GM23338 (cell line): ENCODE data around the gene MTHFD1L.

Experiments used
- EZH2 ChIP-seq: fragments of 200-600 bp; sonication (generic); IDR thresholded peaks from one replicate; pipeline ENCODE4 v1.8.0; 2017; ENCODE audit warnings: antibody characterized with exemption, mild to moderate bottlenecking, low read depth; ENCODE audit not compliant: unreplicated experiment
- JUNB ChIP-seq: IDR thresholded peaks from one replicate; pipeline ENCODE4 v1.6.1; 2016; ENCODE audit warnings: antibody characterized with exemption; ENCODE audit not compliant: unreplicated experiment
- NANOG ChIP-seq: IDR thresholded peaks from 2 replicates; pipeline ENCODE4 v1.6.1; 2016; ENCODE audit warnings: antibody characterized with exemption, borderline replicate concordance
- POLR2AphosphoS5 ChIP-seq: IDR thresholded peaks from 2 replicates; pipeline ENCODE4 v1.6.1; 2016; ENCODE audit warnings: antibody characterized with exemption, low read depth
- STAT1 ChIP-seq: IDR thresholded peaks from one replicate; pipeline ENCODE4 v1.6.1; 2016; ENCODE audit warnings: antibody characterized with exemption; ENCODE audit not compliant: unreplicated experiment
- TF ChIP-seq, protein P1 (sequence below), 2 experiments: fragments of 200-600 bp in 1 of 2; sonication (generic) in 1 of 2; conservative IDR thresholded peaks; 2 replicates each; pipeline versions ENCODE4 v1.5.1 to v1.6.1; 2016 to 2017; ENCODE audit warnings: antibody characterized with exemption in 2 of 2, low read depth in 2 of 2, mild to moderate bottlenecking in 2 of 2, moderate library complexity in 1 of 2
- TF ChIP-seq, protein P2 (sequence below): IDR thresholded peaks from one replicate; pipeline ENCODE4 v1.6.1; 2018; ENCODE audit warnings: antibody characterized with exemption; ENCODE audit not compliant: unreplicated experiment
- TF ChIP-seq, protein P3 (sequence below): IDR thresholded peaks from 2 replicates; pipeline ENCODE4 v1.6.1; 2016; ENCODE audit warnings: antibody characterized with exemption
- TF ChIP-seq, protein P4 (sequence below): fragments of 250-450 bp; sonication (Bioruptor Pico); IDR thresholded peaks from 2 replicates; pipeline ENCODE4 v1.5.0; 2020; ENCODE audit warnings: mild to moderate bottlenecking, moderate library complexity

DNA sequence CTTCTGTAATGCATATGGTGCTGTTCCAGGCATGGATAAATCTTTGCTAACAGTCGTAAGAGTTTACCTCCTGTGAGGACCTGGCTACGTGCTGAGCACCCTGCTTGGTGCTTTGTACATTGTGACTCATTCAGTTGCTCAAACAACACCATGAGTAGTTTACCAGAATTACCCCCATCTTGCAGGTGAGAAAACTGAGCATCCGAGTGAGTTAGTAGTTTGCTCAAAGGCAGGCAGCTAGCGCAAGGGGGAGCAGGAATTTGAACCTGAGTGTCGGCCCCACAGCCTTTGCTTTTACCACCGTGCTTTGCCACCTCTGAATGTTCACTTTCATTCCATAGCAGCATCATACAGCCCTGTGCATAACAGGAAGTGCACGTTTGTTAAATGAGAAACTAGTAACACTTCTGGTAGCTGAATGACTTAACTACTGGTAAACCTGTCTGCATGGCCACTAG lies 121.9 kb downstream of the MTHFD1L start:
- TF ChIP-seq, protein P1, sequence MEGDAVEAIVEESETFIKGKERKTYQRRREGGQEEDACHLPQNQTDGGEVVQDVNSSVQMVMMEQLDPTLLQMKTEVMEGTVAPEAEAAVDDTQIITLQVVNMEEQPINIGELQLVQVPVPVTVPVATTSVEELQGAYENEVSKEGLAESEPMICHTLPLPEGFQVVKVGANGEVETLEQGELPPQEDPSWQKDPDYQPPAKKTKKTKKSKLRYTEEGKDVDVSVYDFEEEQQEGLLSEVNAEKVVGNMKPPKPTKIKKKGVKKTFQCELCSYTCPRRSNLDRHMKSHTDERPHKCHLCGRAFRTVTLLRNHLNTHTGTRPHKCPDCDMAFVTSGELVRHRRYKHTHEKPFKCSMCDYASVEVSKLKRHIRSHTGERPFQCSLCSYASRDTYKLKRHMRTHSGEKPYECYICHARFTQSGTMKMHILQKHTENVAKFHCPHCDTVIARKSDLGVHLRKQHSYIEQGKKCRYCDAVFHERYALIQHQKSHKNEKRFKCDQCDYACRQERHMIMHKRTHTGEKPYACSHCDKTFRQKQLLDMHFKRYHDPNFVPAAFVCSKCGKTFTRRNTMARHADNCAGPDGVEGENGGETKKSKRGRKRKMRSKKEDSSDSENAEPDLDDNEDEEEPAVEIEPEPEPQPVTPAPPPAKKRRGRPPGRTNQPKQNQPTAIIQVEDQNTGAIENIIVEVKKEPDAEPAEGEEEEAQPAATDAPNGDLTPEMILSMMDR (conservative IDR thresholded peaks at IDR 0.05; ENCODE audit: low read depth in 2 of 2): no peak
- TF ChIP-seq NANOG: no peak
- no peak for TF ChIP-seq STAT1
- no peak for TF ChIP-seq EZH2
- TF ChIP-seq, protein P2, sequence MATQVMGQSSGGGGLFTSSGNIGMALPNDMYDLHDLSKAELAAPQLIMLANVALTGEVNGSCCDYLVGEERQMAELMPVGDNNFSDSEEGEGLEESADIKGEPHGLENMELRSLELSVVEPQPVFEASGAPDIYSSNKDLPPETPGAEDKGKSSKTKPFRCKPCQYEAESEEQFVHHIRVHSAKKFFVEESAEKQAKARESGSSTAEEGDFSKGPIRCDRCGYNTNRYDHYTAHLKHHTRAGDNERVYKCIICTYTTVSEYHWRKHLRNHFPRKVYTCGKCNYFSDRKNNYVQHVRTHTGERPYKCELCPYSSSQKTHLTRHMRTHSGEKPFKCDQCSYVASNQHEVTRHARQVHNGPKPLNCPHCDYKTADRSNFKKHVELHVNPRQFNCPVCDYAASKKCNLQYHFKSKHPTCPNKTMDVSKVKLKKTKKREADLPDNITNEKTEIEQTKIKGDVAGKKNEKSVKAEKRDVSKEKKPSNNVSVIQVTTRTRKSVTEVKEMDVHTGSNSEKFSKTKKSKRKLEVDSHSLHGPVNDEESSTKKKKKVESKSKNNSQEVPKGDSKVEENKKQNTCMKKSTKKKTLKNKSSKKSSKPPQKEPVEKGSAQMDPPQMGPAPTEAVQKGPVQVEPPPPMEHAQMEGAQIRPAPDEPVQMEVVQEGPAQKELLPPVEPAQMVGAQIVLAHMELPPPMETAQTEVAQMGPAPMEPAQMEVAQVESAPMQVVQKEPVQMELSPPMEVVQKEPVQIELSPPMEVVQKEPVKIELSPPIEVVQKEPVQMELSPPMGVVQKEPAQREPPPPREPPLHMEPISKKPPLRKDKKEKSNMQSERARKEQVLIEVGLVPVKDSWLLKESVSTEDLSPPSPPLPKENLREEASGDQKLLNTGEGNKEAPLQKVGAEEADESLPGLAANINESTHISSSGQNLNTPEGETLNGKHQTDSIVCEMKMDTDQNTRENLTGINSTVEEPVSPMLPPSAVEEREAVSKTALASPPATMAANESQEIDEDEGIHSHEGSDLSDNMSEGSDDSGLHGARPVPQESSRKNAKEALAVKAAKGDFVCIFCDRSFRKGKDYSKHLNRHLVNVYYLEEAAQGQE: no peak
- no peak for TF ChIP-seq POLR2AphosphoS5
- TF ChIP-seq, protein P3, sequence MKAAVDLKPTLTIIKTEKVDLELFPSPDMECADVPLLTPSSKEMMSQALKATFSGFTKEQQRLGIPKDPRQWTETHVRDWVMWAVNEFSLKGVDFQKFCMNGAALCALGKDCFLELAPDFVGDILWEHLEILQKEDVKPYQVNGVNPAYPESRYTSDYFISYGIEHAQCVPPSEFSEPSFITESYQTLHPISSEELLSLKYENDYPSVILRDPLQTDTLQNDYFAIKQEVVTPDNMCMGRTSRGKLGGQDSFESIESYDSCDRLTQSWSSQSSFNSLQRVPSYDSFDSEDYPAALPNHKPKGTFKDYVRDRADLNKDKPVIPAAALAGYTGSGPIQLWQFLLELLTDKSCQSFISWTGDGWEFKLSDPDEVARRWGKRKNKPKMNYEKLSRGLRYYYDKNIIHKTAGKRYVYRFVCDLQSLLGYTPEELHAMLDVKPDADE: no peak
- TF ChIP-seq, protein P4, sequence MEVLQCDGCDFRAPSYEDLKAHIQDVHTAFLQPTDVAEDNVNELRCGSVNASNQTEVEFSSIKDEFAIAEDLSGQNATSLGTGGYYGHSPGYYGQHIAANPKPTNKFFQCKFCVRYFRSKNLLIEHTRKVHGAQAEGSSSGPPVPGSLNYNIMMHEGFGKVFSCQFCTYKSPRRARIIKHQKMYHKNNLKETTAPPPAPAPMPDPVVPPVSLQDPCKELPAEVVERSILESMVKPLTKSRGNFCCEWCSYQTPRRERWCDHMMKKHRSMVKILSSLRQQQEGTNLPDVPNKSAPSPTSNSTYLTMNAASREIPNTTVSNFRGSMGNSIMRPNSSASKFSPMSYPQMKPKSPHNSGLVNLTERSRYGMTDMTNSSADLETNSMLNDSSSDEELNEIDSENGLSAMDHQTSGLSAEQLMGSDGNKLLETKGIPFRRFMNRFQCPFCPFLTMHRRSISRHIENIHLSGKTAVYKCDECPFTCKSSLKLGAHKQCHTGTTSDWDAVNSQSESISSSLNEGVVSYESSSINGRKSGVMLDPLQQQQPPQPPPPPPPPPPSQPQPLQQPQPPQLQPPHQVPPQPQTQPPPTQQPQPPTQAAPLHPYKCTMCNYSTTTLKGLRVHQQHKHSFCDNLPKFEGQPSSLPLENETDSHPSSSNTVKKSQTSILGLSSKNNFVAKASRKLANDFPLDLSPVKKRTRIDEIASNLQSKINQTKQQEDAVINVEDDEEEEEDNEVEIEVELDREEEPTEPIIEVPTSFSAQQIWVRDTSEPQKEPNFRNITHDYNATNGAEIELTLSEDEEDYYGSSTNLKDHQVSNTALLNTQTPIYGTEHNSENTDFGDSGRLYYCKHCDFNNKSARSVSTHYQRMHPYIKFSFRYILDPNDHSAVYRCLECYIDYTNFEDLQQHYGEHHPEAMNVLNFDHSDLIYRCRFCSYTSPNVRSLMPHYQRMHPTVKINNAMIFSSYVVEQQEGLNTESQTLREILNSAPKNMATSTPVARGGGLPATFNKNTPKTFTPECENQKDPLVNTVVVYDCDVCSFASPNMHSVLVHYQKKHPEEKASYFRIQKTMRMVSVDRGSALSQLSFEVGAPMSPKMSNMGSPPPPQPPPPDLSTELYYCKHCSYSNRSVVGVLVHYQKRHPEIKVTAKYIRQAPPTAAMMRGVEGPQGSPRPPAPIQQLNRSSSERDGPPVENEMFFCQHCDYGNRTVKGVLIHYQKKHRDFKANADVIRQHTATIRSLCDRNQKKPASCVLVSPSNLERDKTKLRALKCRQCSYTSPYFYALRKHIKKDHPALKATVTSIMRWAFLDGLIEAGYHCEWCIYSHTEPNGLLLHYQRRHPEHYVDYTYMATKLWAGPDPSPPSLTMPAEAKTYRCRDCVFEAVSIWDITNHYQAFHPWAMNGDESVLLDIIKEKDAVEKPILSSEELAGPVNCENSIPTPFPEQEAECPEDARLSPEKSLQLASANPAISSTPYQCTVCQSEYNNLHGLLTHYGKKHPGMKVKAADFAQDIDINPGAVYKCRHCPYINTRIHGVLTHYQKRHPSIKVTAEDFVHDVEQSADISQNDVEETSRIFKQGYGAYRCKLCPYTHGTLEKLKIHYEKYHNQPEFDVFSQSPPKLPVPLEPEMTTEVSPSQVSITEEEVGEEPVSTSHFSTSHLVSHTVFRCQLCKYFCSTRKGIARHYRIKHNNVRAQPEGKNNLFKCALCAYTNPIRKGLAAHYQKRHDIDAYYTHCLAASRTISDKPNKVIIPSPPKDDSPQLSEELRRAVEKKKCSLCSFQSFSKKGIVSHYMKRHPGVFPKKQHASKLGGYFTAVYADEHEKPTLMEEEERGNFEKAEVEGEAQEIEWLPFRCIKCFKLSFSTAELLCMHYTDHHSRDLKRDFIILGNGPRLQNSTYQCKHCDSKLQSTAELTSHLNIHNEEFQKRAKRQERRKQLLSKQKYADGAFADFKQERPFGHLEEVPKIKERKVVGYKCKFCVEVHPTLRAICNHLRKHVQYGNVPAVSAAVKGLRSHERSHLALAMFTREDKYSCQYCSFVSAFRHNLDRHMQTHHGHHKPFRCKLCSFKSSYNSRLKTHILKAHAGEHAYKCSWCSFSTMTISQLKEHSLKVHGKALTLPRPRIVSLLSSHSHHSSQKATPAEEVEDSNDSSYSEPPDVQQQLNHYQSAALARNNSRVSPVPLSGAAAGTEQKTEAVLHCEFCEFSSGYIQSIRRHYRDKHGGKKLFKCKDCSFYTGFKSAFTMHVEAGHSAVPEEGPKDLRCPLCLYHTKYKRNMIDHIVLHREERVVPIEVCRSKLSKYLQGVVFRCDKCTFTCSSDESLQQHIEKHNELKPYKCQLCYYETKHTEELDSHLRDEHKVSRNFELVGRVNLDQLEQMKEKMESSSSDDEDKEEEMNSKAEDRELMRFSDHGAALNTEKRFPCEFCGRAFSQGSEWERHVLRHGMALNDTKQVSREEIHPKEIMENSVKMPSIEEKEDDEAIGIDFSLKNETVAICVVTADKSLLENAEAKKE (CRISPR knock-in tag): no peak
- no peak for TF ChIP-seq JUNB
